Panc1 (cell line): ENCODE measurements around the gene FSTL4. TPM values are rescaled to one million over a fixed set of nuclear protein-coding genes. Genes with fewer than 3 reads are reported as not detected.

Experiments
- ATAC-seq: fragments of 200-7000 bp; cut with Tn5 transposase; 2 replicates; pipeline ENCODE4 v1.9.1; 2020; ENCODE audit warnings: mild to moderate bottlenecking, moderate library complexity
- BruUV-seq: library from RNA; stranded (reverse); fragments of 400-500 nt; replicated peaks from 2 replicates; lab custom pipeline; 2021; lab: Mats Ljungman, UMichigan
- CTCF ChIA-PET: fragments of 300-600 bp; sonication (Branson Sonifier 250); formaldehyde crosslinking; loops from one replicate; lab custom pipeline; 2022; ENCODE audit warnings: antibody characterized with exemption; lab: Charles Lee
- POLR2A ChIA-PET: fragments of 300-600 bp; sonication (Branson Sonifier 250); formaldehyde crosslinking; loops from one replicate; lab custom pipeline; 2022; ENCODE audit warnings: antibody characterized with exemption; lab: Charles Lee
- DNase-seq: peaks from one replicate; pipeline ENCODE4 v3.0.0-alpha.2; 2010; ENCODE audit warnings: low read depth, low spot score
- H3K27ac ChIP-seq: 2 replicates; pipeline ENCODE4 v1.5.1; 2011; ENCODE audit warnings: mild to moderate bottlenecking, low read length, inconsistent platforms
- H3K27me3 ChIP-seq: fragments of 200-500 bp; sonication (Bioruptor generic); 2 replicates; pipeline ENCODE4 v1.6.0; 2014; ENCODE audit warnings: low read length, inconsistent platforms; ENCODE audit not compliant: control insufficient read depth, insufficient read depth
- H3K36me3 ChIP-seq: fragments of 200-500 bp; sonication (Bioruptor generic); 2 replicates; pipeline ENCODE4 v1.5.1; 2014; ENCODE audit warnings: inconsistent platforms, mild to moderate bottlenecking, low read length, moderate library complexity; ENCODE audit not compliant: control insufficient read depth, insufficient read depth
- H3K4me1 ChIP-seq: 2 replicates; pipeline ENCODE4 v1.5.1; 2011; ENCODE audit warnings: inconsistent platforms, mild to moderate bottlenecking, low read length, moderate library complexity; ENCODE audit not compliant: control insufficient read depth, insufficient read depth
- H3K4me3 ChIP-seq, 2 experiments: 2 replicates each; pipeline ENCODE4 v1.5.1; 2011 to 2012; ENCODE audit warnings: low read depth in 2 of 2, low read length in 2 of 2, mild to moderate bottlenecking in 2 of 2, inconsistent platforms in 1 of 2, moderate library complexity in 1 of 2
- H3K9me3 ChIP-seq: fragments of 200-500 bp; sonication (Bioruptor generic); 2 replicates; pipeline ENCODE4 v1.5.1; 2014; ENCODE audit warnings: low read depth, mild to moderate bottlenecking, inconsistent platforms, low read length, moderate library complexity; ENCODE audit not compliant: control insufficient read depth, insufficient read depth
- CTCF ChIP-seq: fragments of 450-650 bp; IDR thresholded peaks from 2 replicates; pipeline ENCODE4 v1.5.1; 2017; ENCODE audit warnings: mild to moderate bottlenecking
- POLR2AphosphoS5 ChIP-seq: IDR thresholded peaks from 2 replicates; pipeline ENCODE4 v1.6.1; 2012; ENCODE audit warnings: mild to moderate bottlenecking, low read depth, low read length, moderate library complexity
- REST ChIP-seq, 2 experiments: IDR thresholded peaks; 2 replicates each; pipeline ENCODE4 v1.6.1; 2011 to 2012; ENCODE audit warnings: low read depth in 2 of 2, control low read depth in 1 of 2, low read length in 1 of 2, mild to moderate bottlenecking in 1 of 2, moderate library complexity in 1 of 2; ENCODE audit not compliant: insufficient read depth in 1 of 2
- SIN3A ChIP-seq: IDR thresholded peaks from 2 replicates; pipeline ENCODE4 v1.6.1; 2012; ENCODE audit warnings: low read depth, mild to moderate bottlenecking, low read length, moderate library complexity, borderline replicate concordance; ENCODE audit not compliant: insufficient read depth
- TCF7L2 ChIP-seq: IDR thresholded peaks from 2 replicates; pipeline ENCODE4 v1.6.1; 2011; ENCODE audit warnings: mild to moderate bottlenecking, low read depth, low read length, inconsistent platforms
- in situ Hi-C: cut with HindIII; loops from 2 replicates; pipeline ENCODE4 v1.10.0; 2016; ENCODE audit warnings: low sequenced_read_pairs, low pct_unique_long_range_greater_than_20kb
- intact Hi-C: fragments of 100-400 bp; cut with micrococcal nuclease; formaldehyde crosslinking; loops from one replicate; pipeline ENCODE4 v1.10.0; 2022; ENCODE audit not compliant: unreplicated experiment
- total RNA-seq: library from RNA; stranded (reverse); gene quantifications from one replicate; pipeline ENCODE4 v1.2.1, GENCODE V29; 2021; ENCODE audit not compliant: unreplicated experiment

Gene FSTL4
- total RNA-seq, 1 experiment from 2014 or later = 0.18 TPM

- ATAC-seq = peak; percentile 85
- intact Hi-C loops = no loop called here
- ChIA-PET CTCF (no interaction called here), POLR2A (interaction anchor here (0.7 kb wide), 1 partner anchor 137 kb away, joined by 3 read pairs; no protein-coding TSS in a partner anchor)
- H3K27ac ChIP-seq = peak overlapping the region; percentile 66
- no peaks in the 10 kb centered on the region for H3K9me3 ChIP-seq
- peak; percentile 92 for DNase-seq
- H3K36me3 ChIP-seq = no peaks in the 10 kb centered on the region
- in situ Hi-C loops = no loop called here
- no TSS peak for BruUV-seq
- H3K4me3 ChIP-seq = peak overlapping the region in 1 of 2 experiments; percentile 17; a peak in 1 of 4 replicates
- H3K27me3 ChIP-seq = no peaks in the 10 kb centered on the region
- no peak for TF ChIP-seq CTCF
- peak; percentile 45 for TF ChIP-seq TCF7L2
- peaks cover 37% of the 10 kb centered on the region for H3K4me1 ChIP-seq
Measured at GRCh38 chr5:133245191-133246052, 366.9 kb downstream of the FSTL4 start.

GRCh38 chr5:133244242-133244641 lies 368.1 kb downstream of the FSTL4 start:
- no peak for TF ChIP-seq TCF7L2
- TF ChIP-seq POLR2AphosphoS5 = no peak
- no peak for TF ChIP-seq CTCF
- TF ChIP-seq SIN3A = no peak
- Histone ChIP-seq H3K4me1 (peaks cover 38% of the 10 kb centered on the region), H3K27me3 (no peaks in the 10 kb centered on the region), H3K4me3 (no peak overlapping the region), H3K27ac (peak overlapping the region; percentile 63), H3K9me3 (no peaks in the 10 kb centered on the region), H3K36me3 (no peaks in the 10 kb centered on the region)
- intact Hi-C loops = no loop called here
- ChIA-PET POLR2A (no interaction called here), CTCF (no interaction called here)
- DNase-seq (no peak), ATAC-seq (no peak)
- in situ Hi-C loops = no loop called here
- no TSS peak for BruUV-seq

- Histone ChIP-seq H3K27ac (0 out of 2 replicates have a peak overlapping the region, but pooled peaks have one; percentile 23), H3K9me3 (no peaks in the 10 kb centered on the region), H3K4me3 (no peak overlapping the region), H3K27me3 (no peaks in the 10 kb centered on the region), H3K36me3 (no peaks in the 10 kb centered on the region), H3K4me1 (peaks cover 38% of the 10 kb centered on the region)
- no peak for TF ChIP-seq SIN3A
- TF ChIP-seq REST (IDR thresholded peaks at IDR 0.05; ENCODE audit: insufficient read depth in 1 of 2, low read depth in 2 of 2, low read length in 1 of 2) = no peak
- TF ChIP-seq POLR2AphosphoS5 = no peak
- TF ChIP-seq CTCF = no peak
- TF ChIP-seq TCF7L2 = no peak
- ChIA-PET CTCF (no interaction called here), POLR2A (no interaction called here)
- DNase-seq (no peak), ATAC-seq (no peak)
- no TSS peak for BruUV-seq
- intact Hi-C loops = no loop called here
- in situ Hi-C loops = no loop called here
Measured at GRCh38 chr5:133243196-133243595, 369.1 kb downstream of the FSTL4 start.
